Activated effector memory CD4-positive, alpha-beta T cell treated with anti-CD3 and anti-CD28 coated beads, Interleukin-2, amount 50 U/mL, for 16 hours (primary cell): ENCODE data around the gene SLC31A1.
"Not testable (repeated sequence)": the region's sequence is repeated elsewhere in the genome, so short reads cannot be mapped to it uniquely, and the experiment has no call there.

ENCODE experiments used
- DNase-seq: peaks from one replicate; pipeline ENCODE4 v3.0.0-alpha.2; 2020

Gene SLC31A1

DNA sequence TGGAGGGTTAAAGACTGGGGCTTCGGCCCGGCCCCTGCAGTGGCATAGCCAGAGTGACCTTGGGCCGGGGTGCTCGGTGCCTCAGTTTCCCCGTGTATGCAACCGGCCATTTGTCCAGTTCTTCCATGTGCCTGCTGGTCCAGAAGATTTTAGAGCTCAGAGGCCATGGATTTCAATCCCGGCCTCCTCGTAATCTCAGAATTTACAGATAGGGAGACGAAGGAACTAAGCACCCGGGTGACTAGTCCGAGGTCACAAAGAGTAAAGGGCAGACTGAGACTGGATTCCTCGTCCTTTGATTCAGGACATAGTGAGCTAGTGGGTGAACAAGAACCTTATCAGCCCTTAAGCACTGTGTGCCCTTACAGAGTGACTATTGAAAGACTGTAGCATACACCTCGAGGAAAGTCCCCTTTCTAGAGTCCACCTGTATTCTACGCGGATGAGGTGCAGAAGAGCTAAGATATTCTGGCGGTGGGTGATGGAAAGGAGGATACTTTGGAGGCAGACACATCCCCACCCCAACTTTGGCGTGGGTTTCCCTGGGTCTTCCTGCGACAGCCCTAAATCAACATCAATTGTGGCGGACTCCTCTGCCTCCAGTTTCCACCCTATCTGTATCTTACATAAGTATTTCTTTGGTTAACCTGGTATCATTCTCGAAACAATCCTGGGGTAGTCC is 597 bp downstream of the SLC31A1 start:
- DNase-seq = no peak

DNA sequence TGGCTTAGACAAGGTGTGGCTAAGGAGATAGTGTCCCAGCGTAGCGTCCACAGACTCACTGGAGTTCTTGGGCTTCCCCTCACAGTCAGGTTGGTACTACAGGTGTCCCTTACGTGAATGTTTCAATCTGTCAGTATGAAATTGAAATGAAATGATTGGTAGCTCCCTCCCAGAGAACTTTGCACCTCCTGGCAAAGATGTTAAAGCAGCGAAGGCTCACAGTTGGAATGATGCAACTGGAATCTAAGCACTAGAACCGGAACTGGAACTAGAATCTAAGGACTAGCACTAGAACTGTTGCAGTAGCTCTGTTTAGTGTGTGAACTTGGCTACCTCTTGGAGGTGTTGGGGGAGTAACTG is 1.1 kb downstream of the SLC31A1 start:
- no peak for DNase-seq

DNA sequence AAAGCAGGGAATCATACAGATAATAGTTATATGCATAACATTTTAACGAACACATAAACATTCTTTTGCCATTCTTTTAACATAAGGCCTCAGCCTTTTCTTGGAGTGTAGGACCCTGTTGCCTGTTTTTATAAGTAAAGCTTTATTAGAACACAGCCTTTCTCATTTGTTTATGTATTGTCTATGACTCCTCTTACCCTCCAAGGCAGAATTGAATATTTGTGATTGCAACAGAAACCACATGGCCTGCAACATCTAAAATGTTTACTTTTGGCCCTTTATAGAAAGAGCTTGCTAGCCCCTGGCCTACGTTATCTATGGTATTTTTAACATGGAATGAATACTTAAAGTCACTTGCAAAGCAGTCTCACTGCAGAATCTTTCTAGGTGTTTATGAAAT is 2.6 kb downstream of the SLC31A1 start:
- DNase-seq = no peak

DNA sequence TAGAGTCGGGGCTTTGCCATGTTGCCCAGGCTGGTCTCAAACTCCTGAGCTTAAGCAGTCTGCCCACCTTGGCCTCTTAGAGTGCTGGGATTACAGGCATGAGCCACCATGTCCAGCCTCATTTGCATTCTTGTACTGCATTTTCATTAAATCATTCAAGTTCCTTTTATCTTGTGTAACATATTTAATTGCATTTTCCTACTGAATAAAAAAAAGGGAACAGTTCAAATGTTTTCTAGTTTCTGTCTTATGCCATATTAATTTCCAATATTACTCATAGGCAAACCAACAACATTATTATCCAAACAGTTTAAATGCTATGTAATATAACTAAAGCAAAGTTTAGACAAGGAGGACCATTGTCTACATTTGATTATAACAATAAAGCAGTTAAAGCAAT is 6.1 kb downstream of the SLC31A1 start:
- DNase-seq = no peak

DNA sequence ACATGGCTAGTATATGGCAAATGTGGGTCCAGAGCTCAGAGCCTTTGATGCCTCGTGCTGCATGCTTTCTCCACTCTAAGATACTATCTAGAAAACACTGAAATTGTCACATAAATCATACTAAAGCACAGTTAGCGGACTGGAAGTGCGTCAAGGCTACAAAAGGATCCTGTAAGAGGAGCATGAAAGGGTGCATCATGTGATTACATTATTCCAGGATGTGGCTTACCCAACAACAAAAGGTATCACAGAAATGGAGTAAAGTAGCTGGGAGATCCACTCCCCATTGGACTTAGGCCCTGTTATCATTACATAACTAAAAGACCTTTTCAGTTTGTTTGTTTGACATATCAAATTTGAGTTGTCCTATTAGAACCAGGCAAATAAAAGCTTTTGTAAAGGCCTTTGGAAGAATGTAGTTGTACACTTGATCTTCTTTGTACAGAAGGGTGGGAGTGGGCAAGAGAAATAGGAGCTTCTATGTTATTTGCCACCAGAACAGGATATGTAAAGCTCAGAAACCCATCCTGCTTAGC is 6.9 kb downstream of the SLC31A1 start:
- no peak for DNase-seq

DNA sequence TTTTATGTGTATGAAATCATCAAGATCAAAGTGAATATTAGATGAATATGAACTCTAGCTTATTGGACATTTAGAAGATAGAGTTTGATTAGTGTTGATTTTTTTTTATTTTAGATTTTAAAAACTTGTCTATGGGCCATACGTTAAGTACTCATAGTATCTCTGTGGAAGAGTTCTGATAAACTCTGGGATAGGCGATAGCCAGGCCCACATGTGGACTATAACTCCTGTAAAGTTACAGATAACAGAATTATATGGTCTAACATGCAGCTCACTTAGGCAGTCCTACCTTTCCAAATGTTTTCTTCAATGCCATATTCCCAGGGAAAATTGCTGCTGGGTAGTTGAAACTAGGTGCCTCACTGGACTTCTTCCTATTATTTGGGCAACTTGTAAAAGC is 10.4 kb downstream of the SLC31A1 start:
- DNase-seq = no peak

DNA sequence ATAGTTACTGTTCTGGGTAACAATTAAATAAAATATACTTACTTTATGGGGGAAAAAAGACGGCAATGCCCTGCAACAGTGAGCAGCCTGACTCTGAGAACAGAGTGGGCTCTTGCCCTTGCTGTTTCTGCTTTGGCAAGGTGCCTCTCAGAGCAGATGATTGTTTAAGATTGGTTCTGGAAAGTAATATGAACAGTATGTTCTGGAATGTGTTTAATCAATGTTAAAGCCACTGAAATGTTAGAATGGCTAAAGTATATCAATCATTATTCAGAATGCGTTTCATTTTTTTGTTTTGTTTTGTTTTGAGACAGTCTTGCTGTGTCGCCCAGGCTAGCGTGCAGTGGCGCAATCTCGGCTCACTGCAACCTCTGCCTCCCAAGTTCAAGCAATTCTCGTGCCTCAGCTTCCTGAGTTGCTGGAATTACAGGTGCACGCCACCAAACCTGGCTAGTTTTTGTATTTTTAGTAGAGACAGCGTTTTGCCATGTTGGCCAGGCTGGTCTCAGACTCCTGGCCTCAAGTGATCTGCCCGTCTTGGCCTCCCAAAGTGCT is 14.4 kb downstream of the SLC31A1 start:
- DNase-seq = not testable (repeated sequence)

DNA sequence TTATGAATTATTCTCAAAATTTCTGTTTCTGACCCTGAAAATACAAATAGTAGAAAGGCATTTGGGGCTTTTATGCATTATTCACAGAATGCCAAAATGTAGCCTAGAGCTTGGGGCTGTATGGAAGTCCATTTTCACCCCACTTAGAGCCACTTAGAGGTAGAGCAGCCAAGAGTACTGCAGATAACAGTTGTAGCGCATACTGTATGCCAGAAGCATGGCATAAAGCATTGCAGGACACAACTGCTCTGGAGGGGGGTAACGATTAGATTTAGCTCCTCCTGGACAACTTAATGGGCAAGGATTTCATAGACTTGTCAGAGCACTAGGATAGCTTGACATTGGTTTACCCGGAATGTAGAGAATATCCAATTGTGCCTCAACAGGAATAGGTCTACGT is 15.7 kb downstream of the SLC31A1 start:
- no peak for DNase-seq

DNA sequence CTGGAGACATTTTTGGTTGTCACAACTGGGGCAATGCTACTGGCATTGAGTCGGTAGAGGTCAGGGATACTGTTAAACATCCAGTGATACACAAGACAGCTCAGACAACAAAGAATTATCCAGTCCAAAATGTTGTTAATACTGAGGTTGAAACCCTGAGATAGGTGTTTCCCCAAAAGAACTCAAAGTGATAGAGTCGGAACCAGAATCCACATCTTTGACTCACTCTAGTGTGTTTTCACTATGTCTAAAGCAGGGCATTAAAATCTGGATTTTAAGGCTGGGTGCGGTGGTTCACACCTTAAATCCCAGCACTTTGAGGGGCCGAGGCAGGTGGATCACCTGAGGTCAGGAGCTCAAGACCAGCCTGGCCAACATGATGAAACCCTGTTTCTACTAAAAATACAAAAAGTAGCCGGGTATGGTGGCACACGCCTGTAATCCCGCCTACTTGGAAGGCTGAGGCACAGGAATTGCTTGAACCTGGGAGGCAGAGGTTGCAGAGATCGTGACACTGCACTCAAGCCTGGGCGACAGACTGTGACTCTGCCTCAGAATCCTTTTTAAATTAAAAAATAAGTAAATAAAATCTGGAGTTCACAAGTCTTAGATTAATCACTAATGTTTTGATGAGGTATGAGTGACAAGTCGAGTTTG is 17.0 kb downstream of the SLC31A1 start:
- no peak for DNase-seq

DNA sequence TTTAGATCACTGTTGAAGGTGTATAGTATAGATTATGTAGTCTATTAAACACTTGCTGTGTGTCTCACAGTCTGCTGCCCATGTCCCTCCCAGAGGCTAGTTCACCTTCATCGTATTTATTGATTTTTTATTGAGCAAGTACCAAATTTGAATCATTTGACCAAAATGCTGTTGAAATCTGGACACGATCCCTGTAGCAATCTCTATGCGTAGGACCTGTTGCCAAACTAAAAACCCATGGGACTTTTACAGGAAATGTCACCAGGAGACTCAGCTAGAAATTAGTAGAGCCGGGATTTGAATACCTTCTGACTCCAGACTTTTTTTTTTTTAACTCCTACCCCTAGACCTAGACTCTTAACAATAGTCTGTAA is 17.5 kb downstream of the SLC31A1 start:
- no peak for DNase-seq

DNA sequence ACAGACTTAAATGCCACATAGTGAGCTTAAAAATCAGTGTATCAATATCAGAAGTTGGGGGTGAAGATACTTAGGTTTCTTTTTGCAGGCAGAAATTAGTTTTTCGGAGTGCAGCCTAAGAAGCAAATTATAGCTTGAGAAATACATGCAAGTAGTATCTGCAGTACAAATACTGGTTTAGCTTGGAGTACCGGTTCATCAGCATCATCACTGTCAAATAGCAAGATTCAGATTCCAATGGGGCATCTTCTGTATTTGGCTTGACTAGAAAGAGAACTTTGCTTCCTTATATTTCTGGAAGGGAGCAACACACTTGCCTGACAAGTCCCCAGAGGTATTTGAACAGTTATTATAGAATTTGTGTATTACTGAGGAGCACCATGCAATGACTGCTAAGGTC is 19.8 kb downstream of the SLC31A1 start:
- no peak for DNase-seq

DNA sequence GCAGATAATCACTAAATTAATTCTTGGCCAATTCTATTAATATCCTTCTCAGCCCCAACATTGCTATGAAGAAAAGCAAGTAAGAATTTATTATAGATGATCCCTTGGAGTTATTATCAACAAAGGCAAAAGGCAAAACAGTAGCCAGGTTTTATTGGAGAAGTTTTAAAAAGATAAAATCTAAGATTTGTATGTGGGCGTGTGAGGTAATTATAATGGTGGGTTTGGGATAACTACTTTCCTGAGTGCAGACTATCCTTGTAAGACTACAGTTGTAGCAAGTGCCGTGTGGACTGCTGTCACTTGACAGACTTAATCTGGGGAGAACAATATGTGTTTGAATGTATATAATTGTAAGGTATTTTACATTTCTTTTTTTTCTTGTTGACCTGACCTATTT is 23.2 kb downstream of the SLC31A1 start:
- DNase-seq = no peak

DNA sequence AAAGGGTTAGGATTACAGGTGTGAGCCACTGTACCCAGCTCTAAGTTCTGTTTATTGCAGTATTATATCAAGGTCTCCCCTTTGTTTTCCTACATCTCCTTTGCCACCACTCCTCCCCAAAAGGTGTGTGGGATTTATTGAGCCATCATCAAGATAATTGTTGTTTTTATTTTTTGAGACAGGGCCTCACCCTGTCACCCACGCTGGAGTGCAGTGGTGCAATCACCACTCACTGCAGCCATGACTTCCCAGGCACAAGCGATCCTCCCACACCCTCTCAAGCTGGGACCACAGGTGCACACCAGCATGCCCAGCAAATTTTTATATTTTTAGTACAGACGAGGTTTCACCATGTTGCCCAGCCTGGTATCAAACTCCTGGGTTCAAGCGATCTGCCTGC is 24.6 kb downstream of the SLC31A1 start:
- DNase-seq = no peak

DNA sequence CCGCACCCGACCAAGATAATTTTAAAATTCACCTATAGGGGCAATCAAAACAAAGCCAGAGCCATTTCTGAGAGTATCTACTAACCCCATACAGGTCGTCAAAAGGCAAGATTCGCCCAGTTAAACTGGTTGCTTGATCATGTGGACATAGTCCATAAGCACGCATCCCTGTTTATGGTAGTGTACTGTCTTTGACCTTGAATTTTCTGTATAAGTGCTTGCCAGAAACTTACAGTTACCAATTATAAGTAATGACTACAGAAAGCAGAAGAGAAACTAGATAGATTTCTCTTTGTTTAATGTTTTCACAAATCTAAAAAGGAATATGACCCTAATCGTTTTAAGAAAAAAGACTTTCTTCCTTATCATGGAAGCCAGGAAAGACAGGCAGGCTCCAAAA is 25.6 kb downstream of the SLC31A1 start:
- DNase-seq = no peak

DNA sequence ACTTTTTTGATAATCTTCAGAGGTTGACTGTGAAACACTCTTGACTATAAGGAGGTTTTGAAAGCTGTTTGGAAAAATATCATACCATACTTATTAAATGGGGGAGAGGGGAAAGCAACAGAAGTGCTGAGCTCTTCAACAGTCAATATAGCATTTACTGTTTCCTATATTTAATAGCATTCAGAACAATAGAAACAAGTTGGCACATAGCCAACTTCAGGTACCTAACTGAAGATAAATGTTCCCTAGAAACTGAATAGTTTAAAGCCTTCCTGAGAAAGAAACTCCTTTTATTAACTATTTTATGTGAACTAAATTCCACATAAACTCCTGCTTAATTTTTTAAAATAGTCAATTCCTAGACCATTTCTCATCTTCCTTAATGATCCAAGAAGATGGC is 26.3 kb downstream of the SLC31A1 start:
- DNase-seq = no peak

DNA sequence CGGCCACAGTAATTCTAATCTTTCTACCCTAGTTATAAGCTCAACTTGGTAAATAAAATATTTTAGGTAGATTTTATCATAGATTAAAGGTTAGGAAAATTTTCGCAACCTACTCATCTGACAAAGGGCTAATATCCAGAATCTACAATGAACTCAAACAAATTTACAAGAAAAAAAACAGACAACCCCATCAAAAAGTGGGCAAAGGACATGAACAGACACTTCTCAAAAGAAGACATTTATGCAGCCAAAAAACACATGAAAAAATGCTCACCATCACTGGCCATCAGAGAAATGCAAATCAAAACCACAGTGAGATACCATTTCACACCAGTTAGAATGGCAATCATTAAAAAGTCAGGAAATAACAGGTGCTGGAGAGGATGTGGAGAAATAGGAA is 28.3 kb downstream of the SLC31A1 start:
- not testable (repeated sequence) for DNase-seq

DNA sequence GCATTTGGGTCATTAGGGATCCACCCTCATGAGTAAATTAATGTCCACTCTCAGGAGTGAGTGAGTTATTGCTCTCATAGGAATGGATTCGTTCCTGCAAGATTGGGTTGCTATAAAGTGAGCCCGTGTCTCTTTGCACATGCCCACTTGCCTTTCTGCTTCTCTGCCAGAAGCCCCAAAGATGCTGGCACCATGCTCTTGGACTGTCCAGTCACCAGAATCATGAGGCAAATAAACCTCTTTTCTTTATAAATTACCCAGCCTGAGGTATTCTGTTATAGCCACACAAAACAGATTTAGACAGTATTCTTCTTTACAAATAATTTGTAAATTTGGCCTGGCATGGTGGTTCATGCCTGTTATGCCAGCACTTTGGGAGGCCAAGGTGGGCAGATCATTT is 29.5 kb downstream of the SLC31A1 start:
- no peak for DNase-seq

DNA sequence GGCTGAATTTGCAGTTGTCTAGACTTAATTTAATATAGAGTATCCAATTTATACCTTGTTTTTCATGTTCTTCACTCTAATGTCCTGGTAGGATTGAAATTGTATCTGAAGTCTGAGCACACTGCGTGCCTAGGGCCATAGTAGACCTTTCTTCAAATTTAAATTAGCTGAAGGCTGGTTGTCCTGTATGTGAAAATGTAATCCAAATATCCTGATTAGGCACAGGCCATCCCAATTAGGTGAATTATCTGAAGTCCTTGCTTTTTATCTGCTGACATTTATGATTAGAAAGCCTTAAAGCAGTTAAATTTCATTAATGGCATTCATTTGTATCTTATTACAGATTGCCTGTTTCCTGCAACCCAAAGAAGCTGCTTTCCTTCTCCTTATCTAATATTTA is 33.6 kb downstream of the SLC31A1 start:
- no peak for DNase-seq

DNA sequence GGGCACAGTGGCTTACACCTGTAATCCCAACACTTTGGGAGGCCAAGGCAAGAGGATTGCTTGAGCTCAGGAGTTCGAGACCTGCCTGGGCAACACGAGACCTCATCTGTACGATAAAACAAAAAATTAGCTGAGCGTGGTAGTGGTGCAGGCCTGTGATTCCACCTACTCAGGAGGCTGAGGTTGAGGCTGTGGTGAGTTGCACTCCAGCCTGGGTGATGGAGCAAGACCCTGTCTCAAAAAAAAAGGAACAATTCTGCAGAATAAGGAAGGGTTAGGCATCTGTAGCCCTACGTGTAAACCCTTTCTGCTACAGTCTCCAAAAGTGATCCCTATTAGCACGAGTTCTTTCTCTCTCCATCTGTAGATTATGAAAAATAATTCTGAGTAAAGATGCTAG is 34.1 kb downstream of the SLC31A1 start:
- no peak for DNase-seq

DNA sequence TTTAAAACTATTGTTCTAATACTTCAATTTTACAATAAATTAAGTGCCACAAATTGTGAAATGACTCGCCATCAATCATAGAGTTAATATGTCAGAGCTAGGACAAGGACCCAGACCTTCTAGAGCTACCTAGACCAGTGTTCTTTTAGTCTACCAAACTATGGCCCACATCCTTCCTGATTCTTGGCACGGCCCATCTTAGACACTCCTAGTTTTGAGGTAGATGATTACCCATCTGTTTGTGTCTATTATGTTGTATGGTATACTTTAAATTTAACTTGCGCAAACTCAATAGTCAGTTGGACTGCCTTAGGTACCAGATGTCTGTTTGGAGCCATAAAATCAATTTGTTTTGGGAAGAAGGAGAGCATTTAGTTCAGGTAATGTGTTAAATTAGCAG is 36.5 kb downstream of the SLC31A1 start:
- no peak for DNase-seq

DNA sequence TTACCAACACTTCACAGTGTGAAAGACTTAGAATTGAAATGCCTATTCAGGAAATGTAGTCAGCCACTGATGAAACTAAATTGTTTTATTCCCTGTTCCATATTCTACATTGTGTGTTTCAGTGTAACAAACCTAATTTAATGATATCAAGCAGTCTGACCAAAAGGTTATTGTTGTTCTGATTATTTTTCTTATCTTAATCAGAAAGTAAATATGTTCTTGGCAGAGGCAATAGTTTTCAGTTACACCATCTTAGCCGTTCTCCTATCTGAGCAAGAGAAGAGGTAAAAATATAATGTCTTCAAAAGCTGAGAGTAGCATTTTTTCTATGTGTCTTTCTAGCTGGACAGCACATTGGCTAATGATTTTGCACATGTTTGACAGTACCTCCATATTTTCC is 36.9 kb downstream of the SLC31A1 start:
- no peak for DNase-seq

DNA sequence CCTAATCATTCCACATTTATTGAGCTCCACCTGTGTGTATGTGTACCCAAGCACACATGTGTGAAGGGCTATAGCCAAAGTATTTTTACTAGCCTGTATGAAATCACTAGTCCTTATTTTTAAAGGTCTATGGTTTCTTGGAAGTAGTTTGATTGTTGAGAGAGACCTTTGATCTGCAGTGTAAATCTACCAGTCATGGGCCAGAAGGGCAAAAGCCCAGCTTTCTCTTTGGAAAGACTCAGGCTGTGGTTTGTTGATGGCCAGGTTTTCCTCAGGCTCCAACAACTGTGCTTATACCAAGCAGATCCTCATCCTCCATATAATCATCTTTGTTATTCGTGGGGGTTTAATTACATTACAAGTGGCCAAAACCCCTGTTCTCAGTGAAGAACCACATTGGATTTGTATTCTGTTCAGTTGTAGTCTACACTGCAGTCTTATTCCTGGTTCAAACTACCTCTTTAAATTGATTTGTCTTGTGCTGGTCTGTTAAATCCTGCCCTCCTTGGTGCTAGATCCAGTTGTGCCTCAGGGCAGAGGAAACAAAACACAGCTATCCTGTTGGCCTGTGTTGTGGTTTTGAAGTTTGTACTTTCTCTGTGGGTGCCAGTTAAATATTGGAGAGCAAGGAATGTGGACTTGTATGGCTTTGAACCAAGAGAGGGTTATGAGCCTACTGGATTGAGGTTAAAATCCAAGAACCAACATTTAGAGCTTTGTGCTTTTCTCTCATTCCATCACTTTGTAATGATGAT is 40.8 kb downstream of the SLC31A1 start:
- DNase-seq = no peak

DNA sequence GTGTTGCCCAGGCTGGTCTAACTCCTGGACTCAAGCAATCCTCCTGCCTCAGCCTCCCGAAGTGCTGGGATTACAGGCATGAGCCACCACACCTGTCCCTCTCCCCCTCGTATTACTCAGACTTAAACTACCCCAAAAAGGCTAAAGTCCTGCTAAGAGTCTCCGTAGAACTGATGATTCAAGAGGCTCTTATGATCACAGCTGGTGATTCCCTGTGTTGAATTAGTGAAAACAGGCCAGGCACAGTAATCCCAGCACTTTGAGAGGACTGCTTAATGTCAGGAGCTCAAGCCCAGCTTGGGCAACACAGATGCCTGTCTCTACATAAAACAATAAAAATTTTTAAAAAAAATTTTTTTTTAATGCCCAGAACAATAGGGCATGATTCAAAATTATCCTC is 44.8 kb downstream of the SLC31A1 start:
- no peak for DNase-seq
